H1 (cell line): Measurements from ENCODE around the gene YIPF1. TPM values are rescaled to one million over a fixed set of nuclear protein-coding genes. Genes with fewer than 3 reads are reported as not detected.

Source experiments
- ATF3 ChIP-seq: IDR thresholded peaks from 2 replicates; pipeline ENCODE4 v1.6.1; 2011; ENCODE audit warnings: low read depth, mild to moderate bottlenecking, low read length; ENCODE audit not compliant: insufficient read depth
- BCL11A ChIP-seq, 2 experiments: IDR thresholded peaks; one replicate each; pipeline ENCODE4 v1.6.1; 2011; ENCODE audit warnings: low read depth in 2 of 2, low read length in 2 of 2, mild to moderate bottlenecking in 2 of 2
- TCF12 ChIP-seq: IDR thresholded peaks from 2 replicates; pipeline ENCODE4 v1.6.1; 2011; ENCODE audit warnings: low read depth, mild to moderate bottlenecking, low read length
- ZNF274 ChIP-seq: IDR thresholded peaks from 2 replicates; pipeline ENCODE4 v1.7.0; 2012; ENCODE audit warnings: low read length, borderline replicate concordance; ENCODE audit errors: extremely low read depth
- polyA plus RNA-seq, 7 experiments: library from polyadenylated mRNA; depleted of rRNA in 3 of 7; stranded (reverse) in 5 of 7; unstranded in 2 of 7; fragments of >200 nt in 5 of 7; fragments of 200-250 nt in 2 of 7; gene quantifications; 1 replicate in 5 of 7; 2 replicates in 1 of 7; 4 replicates in 1 of 7; pipeline versions ENCODE4 v1.2.1 to v1.2.3, GENCODE V29; 2011 to 2013; ENCODE audit warnings: missing spikeins in 2 of 7, mixed read lengths in 2 of 7
- total RNA-seq: library from RNA; stranded (reverse); fragmentation: NEBNext Ultra II Directional; extraction: Animal tissue kit (Norgen Biotek cat#: 25700); gene quantifications from 2 replicates; pipeline ENCODE4 v1.2.1, GENCODE V29; 2021

Gene YIPF1
- total and polyA plus RNA-seq, 2 of the 8 experiments (the other 6 are each of a cell fraction or from before 2014, with no cell fraction given): 31.8 to 53.7 TPM

- TF ChIP-seq ATF3: no peak
- no peak for TF ChIP-seq TCF12
- no peak for TF ChIP-seq BCL11A (IDR thresholded peaks at IDR 0.05; ENCODE audit: low read depth in 2 of 2, low read length in 2 of 2)
- TF ChIP-seq ZNF274: no peak
These were observed 1.4 kb upstream of the YIPF1 start (continued) for GRCh38 chr1:53891018-53891417.
